ENCODE data around the gene NHERF2.

The NHERF2 gene

DNA sequence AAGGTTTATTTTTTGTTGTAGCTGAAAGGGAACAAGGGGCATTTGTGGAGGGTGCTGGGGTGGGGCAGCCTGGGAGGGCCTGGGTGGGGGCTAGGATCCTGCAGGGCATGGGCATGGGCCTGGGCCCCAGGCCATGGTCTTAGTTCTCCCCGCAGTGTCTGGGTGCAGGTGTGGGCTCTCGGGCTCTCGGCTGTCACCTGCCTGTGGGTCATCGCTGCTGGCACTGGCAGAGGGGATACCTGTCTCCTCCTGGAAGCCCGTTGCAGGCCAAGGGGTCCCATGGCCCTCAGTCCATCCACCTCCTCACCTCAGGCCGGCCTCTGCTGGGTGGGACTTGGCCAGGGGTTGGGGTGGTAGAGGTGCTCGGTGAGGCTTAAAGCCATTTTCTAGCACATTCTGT lies 51.4 kb downstream of the NHERF2 start:
- Mint-ChIP-seq H3K4me3 (no peak overlapping the region), H3K36me3 (ENCODE audit: low read depth) (peaks cover 10% of the 10 kb centered on the region), H3K27ac (no peak overlapping the region), H3K4me1 (ENCODE audit: low read depth) (no peaks in the 10 kb centered on the region), H3K9me3 (no peaks in the 10 kb centered on the region), H3K27me3 (no peaks in the 10 kb centered on the region)

DNA sequence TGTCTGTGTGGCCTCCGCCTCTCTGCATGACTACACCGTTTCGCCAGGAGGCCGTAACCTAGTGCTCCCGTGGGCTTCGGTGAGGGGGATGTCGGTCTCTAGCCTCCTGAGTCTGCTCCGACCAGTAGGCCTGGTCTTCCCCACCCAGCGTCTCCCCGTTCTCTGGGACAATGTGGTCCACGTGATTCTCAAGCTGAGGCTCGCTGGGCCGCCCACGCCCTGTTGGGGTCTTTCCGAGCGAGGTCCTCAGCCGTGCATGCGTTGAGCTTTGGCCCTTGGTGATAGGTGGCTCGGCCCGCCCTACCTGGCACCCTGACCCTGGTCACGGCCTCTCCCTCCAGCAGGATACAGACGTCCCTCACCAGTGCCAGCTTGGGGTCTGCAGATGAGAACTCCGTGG lies 52.0 kb downstream of the NHERF2 start:
- H3K4me3 Mint-ChIP-seq: no peak overlapping the region
- H3K27me3 Mint-ChIP-seq: no peaks in the 10 kb centered on the region

DNA sequence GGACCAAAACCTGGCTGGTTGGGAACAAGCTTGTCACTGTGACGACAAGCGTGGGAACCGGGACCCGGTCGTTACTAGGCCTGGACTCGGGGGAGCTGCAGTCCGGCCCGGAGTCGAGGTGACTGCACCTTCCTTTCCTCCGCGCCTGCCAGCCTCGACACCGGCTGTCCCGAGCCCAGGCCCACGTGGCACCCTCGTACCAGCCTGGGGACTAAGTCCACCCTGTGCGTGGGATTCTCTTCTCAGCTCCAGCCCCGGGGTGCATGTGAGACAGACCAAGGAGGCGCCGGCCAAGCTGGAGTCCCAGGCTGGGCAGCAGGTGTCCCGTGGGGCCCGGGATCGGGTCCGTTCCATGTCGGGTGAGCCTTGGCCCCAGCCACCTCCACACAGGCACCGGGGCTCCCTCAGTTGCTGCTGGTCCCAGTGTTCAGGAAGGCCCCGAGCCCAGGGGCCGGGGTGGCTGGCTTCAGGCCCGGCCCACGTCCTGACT lies 52.7 kb downstream of the NHERF2 start:
- H3K36me3 Mint-ChIP-seq (ENCODE audit: low read depth): peaks cover 9% of the 10 kb centered on the region
- no peaks in the 10 kb centered on the region for H3K9me3 Mint-ChIP-seq
- H3K4me3 Mint-ChIP-seq: no peak overlapping the region
- no peaks in the 10 kb centered on the region for H3K4me1 Mint-ChIP-seq (ENCODE audit: low read depth)
- H3K27me3 Mint-ChIP-seq: no peaks in the 10 kb centered on the region
- no peak overlapping the region for H3K27ac Mint-ChIP-seq

More for the DNA sequence above, 52.0 kb downstream of the NHERF2 start:
- Mint-ChIP-seq H3K9me3 (no peaks in the 10 kb centered on the region), H3K36me3 (ENCODE audit: low read depth) (peaks cover 10% of the 10 kb centered on the region), H3K4me1 (ENCODE audit: low read depth) (no peaks in the 10 kb centered on the region), H3K27ac (no peak overlapping the region)

DNA sequence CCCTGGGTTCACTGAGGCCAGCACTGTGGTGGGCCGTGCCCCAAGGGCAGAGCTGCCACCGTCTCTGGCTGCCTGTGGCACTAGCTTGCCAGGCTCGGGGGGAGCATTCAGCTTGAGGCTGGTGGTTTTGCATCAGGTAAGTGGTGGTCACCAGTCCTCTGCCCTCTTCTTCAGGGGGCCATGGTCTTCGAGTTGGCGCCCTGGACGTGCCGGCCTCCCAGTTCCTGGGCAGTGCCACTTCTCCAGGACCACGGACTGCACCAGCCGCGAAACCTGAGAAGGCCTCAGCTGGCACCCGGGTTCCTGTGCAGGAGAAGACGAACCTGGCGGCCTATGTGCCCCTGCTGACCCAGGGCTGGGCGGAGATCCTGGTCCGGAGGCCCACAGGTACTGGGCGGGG lies 53.3 kb downstream of the NHERF2 start:
- Mint-ChIP-seq H3K27me3 (no peaks in the 10 kb centered on the region), H3K4me3 (no peak overlapping the region), H3K27ac (no peak overlapping the region), H3K36me3 (ENCODE audit: low read depth) (peaks cover 5% of the 10 kb centered on the region), H3K9me3 (no peaks in the 10 kb centered on the region), H3K4me1 (ENCODE audit: low read depth) (no peaks in the 10 kb centered on the region)

DNA sequence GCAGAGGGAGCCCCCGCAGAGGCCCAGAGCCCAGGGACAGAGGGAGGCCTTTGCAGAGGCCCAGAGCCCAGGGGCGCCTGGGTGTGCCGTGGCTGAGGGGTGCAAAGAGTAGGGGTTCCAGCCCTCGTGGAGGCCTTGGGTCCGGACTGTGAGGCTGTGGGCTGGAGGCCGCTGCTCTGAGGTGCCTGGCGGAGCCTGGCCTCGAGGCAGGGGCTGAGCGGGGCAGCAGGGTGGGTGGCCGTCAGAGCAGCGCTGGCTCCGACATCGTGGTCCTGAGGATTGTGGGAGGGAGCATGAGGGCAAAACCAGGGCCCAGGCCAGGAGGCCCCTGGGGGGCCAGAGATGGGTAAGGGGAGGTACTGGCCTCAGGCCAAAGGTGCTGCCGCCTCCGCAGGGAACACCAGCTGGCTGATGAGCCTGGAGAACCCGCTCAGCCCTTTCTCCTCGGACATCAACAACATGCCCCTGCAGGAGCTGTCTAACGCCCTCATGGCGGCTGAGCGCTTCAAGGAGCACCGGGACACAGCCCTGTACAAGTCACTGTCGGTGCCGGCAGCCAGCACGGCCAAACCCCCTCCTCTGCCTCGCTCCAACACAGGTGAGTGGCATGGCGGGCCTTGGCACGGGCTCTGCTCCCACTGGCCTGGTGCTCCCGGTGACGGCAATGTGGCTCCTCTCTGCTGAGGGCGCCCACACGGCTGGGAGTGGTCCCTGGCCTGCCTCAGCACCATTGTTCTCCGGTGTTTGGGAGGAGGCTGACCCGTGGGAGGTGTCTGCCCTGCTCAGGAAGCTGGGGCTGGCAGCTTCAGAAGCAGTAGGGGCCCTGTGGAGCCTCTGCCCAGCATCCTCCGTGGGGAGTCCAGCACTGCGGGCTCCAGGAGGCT lies 54.7 kb downstream of the NHERF2 start:
- H3K27ac Mint-ChIP-seq: no peak overlapping the region

DNA sequence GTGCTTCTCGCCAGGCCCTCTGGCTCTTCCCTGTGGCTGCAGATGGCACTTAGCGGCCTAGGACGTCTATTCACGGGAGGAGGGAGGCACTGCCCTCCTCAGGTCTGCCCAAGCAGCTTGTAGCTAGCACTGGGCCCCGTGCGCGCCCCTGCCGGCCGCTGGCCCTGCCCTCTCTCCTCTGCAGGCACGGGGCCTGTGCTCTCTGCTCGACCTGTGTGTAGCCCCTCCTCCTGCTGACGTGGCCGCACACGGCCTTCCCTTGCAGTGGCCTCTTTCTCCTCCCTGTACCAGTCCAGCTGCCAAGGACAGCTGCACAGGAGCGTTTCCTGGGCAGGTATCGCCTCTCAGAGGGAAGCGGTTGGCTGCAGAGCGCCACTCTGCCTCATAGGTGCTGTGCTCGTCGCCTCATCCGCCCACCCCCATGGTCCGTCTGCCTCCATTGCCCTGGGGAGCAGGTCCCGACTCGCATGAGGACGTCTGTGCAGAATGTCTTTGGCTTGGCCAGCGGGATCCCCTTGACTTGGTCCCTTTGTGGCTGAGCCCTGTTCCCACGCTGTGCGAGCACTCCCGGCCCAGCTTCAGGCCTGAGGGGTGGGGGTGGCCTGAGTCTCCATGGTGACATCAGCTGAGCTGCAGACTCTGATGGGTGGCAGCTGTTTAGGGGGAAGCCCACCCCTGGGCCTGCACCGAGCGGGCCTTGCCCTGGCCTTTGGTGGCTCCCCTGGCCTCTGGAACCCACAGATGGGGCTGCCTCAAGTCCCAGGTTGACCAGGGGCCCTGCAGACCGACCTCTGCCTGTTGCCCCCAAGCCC lies 55.7 kb downstream of the NHERF2 start:
- no peak overlapping the region for H3K4me3 Mint-ChIP-seq
- no peak overlapping the region for H3K27ac Mint-ChIP-seq
- H3K27me3 Mint-ChIP-seq: no peaks in the 10 kb centered on the region
- H3K36me3 Mint-ChIP-seq (ENCODE audit: low read depth): no peaks in the 10 kb centered on the region
- no peaks in the 10 kb centered on the region for H3K4me1 Mint-ChIP-seq (ENCODE audit: low read depth)
- H3K9me3 Mint-ChIP-seq: no peaks in the 10 kb centered on the region

More for the DNA sequence above, 54.7 kb downstream of the NHERF2 start:
- peaks cover 5% of the 10 kb centered on the region for H3K36me3 Mint-ChIP-seq (ENCODE audit: low read depth)
- H3K4me3 Mint-ChIP-seq: no peak overlapping the region
- H3K9me3 Mint-ChIP-seq: no peaks in the 10 kb centered on the region
- H3K27me3 Mint-ChIP-seq: no peaks in the 10 kb centered on the region
- H3K4me1 Mint-ChIP-seq (ENCODE audit: low read depth): no peaks in the 10 kb centered on the region

DNA sequence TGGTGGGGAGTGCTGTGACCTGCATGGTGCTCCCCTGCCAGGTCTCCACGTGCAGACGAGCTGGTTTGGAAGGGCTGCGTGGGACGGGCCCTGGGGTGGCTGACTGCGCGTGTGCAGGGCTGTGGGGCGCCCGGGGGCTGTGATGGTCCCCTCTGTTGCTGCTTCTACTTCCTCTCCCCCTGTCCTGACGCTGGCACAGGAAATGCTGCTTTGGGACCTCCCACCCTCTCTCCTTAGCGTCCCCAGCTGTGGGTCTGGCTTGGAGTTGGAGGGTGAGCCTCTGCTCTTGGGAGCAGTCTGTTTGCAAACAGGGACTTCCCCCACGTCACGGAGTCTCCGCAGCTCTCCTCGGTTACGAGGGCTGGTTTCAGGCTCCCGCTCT lies 56.3 kb downstream of the NHERF2 start:
- Mint-ChIP-seq H3K4me1 (ENCODE audit: low read depth) (no peaks in the 10 kb centered on the region), H3K4me3 (no peak overlapping the region), H3K27ac (no peak overlapping the region), H3K27me3 (no peaks in the 10 kb centered on the region), H3K36me3 (ENCODE audit: low read depth) (no peaks in the 10 kb centered on the region), H3K9me3 (no peaks in the 10 kb centered on the region)

DNA sequence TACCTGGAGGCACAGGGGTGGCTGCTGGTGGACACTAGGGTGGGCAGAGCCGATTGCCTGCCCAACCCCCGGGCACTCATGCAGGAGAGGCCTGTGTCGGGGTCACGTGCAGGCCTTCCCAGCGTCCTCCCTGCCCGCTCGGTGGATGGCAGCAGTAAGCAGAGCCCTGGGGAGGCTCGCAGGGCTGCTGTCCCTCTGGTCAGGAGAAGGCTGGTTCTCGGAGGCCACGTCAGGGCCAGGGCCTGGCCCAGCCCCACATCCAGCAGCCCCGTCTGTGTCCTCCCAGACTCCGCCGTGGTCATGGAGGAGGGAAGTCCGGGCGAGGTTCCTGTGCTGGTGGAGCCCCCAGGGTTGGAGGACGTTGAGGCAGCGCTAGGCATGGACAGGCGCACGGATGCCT lies 56.7 kb downstream of the NHERF2 start:
- Mint-ChIP-seq H3K9me3 (no peaks in the 10 kb centered on the region), H3K4me1 (ENCODE audit: low read depth) (no peaks in the 10 kb centered on the region), H3K27ac (no peak overlapping the region), H3K36me3 (ENCODE audit: low read depth) (no peaks in the 10 kb centered on the region), H3K27me3 (no peaks in the 10 kb centered on the region), H3K4me3 (no peak overlapping the region)

DNA sequence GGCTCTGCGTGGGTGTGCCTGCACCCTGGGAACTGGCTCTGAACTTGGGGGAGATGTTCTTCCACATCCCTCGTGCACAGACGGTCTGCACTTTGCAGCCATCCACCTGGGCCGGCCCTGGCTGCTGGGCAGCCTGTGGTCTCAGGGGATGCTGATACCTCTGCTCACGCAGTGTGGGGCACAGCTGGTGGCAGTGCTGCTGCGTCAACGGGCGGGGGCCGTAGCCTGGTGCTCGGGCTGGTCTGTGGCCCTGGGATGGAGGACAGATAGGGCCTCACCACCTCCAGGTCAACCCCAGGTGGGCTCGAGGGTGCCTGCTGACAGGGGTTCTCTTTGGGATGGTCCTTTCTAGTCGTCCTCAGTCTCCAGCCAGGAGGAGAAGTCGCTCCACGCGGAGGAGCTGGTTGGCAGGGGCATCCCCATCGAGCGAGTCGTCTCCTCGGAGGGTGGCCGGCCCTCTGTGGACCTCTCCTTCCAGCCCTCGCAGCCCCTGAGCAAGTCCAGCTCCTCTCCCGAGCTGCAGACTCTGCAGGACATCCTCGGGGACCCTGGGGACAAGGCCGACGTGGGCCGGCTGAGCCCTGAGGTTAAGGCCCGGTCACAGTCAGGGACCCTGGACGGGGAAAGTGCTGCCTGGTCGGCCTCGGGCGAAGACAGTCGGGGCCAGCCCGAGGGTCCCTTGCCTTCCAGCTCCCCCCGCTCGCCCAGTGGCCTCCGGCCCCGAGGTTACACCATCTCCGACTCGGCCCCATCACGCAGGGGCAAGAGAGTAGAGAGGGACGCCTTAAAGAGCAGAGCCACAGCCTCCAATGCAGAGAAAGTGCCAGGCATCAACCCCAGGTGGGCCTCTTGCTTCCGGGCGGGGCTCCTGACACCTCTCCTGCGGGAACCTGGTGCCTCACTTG lies 57.4 kb downstream of the NHERF2 start:
- peaks cover 3% of the 10 kb centered on the region for H3K36me3 Mint-ChIP-seq (ENCODE audit: low read depth)
- no peaks in the 10 kb centered on the region for H3K4me1 Mint-ChIP-seq (ENCODE audit: low read depth)
- H3K27me3 Mint-ChIP-seq: no peaks in the 10 kb centered on the region
- H3K27ac Mint-ChIP-seq: no peak overlapping the region
- H3K9me3 Mint-ChIP-seq: no peaks in the 10 kb centered on the region
- no peak overlapping the region for H3K4me3 Mint-ChIP-seq

DNA sequence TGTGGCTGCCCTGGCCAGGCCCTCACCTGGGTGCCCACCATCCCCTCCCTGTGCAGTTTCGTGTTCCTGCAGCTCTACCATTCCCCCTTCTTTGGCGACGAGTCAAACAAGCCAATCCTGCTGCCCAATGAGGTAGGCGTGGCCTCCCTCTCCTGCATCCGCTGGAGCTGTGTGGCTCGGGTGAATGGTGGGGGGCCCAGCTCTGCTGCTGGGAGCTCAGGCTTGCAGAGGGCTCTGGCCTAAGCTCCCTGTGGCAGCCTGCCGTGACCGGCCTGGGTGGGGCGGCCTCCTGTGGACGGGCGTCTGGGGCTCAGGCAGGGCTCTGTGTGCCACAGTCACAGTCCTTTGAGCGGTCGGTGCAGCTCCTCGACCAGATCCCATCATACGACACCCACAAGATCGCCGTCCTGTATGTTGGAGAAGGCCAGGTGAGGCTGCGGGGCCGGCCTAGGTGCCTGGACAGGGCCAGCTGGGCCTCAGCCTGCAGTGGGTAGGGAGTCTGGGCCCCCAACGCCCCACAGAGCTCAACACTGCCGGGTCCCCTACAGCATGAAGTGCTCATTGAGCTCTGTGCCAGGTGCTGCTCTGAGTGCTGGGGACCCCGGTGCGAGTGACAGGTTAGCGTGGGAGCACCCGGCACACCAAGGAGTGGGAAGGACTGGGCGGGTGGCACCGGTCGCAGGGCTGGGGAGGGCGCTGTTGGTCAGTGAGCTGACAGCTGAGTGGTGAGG lies 58.4 kb downstream of the NHERF2 start:
- no peak overlapping the region for H3K27ac Mint-ChIP-seq
- no peaks in the 10 kb centered on the region for H3K4me1 Mint-ChIP-seq (ENCODE audit: low read depth)
- H3K4me3 Mint-ChIP-seq: no peak overlapping the region
- no peaks in the 10 kb centered on the region for H3K9me3 Mint-ChIP-seq
- no peaks in the 10 kb centered on the region for H3K27me3 Mint-ChIP-seq
- H3K36me3 Mint-ChIP-seq (ENCODE audit: low read depth): peaks cover 5% of the 10 kb centered on the region

DNA sequence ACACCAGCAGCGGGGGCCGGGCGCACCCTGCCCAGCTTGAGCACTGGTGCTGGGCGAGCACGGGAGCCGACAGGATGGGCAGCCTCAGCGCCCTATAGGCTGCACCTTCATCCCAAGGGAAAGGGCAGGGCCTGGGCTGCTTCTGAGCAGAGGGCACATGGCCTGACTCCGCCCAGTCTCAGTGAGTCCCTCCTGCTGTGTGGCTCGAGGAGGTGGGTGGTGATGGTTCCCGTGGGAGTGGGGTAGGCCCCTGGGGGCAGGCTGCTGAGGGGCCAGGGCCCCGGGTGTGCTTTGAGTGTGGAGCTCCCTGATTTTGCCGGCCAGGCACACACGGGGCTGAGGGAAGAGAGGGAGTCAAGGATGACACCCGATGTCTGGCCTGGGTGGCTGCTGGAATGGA lies 59.0 kb downstream of the NHERF2 start:
- Mint-ChIP-seq H3K9me3 (no peaks in the 10 kb centered on the region), H3K27ac (no peak overlapping the region), H3K27me3 (no peaks in the 10 kb centered on the region), H3K4me3 (no peak overlapping the region), H3K4me1 (ENCODE audit: low read depth) (no peaks in the 10 kb centered on the region), H3K36me3 (ENCODE audit: low read depth) (peaks cover 5% of the 10 kb centered on the region)

DNA sequence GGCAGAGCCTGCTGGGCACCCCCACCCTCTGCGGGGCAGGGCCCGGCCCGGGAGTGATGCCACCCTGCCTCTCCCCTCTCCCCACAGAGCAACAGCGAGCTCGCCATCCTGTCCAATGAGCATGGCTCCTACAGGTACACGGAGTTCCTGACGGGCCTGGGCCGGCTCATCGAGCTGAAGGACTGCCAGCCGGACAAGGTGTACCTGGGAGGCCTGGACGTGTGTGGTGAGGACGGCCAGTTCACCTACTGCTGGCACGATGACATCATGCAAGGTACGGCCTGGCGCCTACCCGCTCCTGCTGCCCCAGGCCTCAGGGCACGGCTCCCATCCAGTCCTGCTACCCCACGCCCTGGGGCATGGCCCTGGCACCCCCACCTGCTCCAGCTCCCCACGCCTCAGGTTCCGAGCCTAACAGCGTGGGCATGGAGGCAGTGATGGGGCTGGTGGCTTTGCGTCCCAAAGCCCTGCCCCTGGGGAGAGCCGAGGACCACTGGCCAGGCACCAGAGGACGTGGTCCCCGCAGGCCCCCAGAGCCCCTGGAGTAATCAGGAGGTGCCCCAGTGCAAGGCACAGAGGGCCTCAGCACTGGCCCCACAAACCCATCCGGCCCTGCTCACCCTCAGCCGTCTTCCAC lies 59.5 kb downstream of the NHERF2 start:
- no peaks in the 10 kb centered on the region for H3K4me1 Mint-ChIP-seq (ENCODE audit: low read depth)
- H3K27ac Mint-ChIP-seq: no peak overlapping the region
- peaks cover 5% of the 10 kb centered on the region for H3K36me3 Mint-ChIP-seq (ENCODE audit: low read depth)
- H3K4me3 Mint-ChIP-seq: no peak overlapping the region
- no peaks in the 10 kb centered on the region for H3K9me3 Mint-ChIP-seq
- H3K27me3 Mint-ChIP-seq: no peaks in the 10 kb centered on the region

DNA sequence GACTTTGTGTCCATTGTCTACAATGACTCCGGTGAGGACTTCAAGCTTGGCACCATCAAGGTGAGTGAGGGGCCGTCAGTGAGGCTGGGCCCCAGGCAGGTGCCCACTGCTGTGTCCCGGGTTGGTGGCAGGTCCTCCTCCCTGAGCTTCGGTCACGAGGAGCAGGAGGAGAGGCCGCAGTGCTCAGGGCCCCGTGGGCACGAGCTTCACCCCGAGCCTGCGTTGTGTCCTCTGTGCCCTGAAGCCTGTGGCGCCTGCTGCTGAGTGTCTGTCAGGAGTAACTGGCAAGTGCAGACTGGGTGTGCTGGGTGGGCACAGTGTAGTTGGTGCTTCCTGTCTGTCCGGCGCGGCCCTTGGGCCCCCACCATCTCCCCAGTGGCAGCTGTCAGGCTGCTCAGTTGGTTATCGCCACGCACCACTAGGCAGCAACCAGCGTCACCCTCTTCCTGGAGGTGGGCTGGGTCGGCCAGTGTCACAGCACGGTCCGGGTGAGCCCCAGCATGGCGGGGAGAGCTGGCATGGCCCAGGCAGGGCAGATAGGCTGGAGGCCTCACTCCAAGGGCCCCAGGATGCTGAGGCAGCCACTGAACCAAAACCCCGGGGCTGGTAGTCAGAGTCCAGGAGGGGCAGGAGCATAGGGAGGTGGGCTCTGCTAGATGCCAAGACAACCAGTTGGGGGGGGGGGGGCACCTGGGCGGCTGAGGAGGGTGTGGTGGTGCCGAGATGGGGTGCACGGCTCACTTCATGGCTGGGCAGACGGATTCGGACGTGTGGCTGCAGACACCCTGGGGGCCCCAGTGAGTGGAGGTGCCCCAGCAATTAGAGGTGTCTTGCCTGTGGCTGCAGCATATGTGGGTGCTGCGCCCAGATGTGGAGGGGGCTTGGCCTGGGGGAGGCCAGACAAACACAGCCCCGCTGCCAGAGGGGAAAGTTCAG lies 60.4 kb downstream of the NHERF2 start:
- Mint-ChIP-seq H3K4me3 (no peak overlapping the region), H3K27me3 (no peaks in the 10 kb centered on the region), H3K4me1 (ENCODE audit: low read depth) (no peaks in the 10 kb centered on the region), H3K36me3 (ENCODE audit: low read depth) (peaks cover 5% of the 10 kb centered on the region), H3K27ac (no peak overlapping the region), H3K9me3 (no peaks in the 10 kb centered on the region)

Measured in stimulated activated naive CD8-positive, alpha-beta T cell treated with anti-CD3 and anti-CD28 coated beads, Interleukin-15, Interleukin-2, amounts not matched to agents 100 ng/mL and 50 ng/mL, for 24 hours (primary cell).